ENCODE data around the gene TPK1.

The TPK1 gene

DNA sequence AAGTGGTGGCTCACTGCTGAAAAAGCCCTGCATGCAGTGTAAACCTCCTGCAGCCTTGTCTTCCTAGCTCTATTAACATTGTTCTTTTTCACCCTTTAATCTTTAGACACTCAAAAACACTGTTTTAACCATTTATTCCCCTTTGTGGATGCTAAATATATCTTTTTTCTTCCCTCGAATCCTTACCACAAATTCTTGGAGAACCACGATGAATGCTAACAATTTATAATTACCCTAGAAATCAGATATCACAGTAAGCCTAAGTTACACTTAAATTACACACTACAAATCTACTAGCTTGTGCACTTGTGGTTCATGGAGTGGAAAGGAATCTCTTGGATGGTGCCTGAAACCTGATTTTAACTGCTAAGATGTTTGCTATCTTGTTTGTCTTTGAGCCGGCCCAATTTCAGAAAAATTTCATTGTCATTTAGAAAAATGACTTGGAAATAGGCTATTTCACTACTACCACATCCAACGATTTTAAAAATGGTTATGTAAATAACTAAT, 307.3 kb downstream of the TPK1 start:
- no peak for DNase-seq (ENCODE audit: low read depth)

DNA sequence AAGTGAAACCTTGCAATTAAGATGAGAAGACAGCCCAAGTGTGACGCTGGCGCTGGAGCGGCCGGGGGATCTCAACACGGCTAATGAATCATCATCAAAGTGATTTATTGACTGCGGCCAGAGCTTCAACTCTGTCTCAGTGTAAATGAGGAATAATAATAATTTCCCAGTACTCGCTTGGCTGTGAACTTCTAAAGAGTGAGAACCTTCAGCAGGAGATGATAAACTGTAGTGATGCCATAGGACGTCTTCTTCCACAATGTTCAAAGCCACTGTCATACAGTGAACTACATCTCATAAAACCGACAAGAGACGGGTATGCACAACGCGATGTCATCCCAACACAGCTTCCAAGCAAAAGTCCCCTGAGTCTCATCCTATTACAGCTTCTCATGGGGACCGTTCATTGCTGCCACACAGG, 308.8 kb downstream of the TPK1 start:
- DNase-seq (ENCODE audit: low read depth), result no peak

DNA sequence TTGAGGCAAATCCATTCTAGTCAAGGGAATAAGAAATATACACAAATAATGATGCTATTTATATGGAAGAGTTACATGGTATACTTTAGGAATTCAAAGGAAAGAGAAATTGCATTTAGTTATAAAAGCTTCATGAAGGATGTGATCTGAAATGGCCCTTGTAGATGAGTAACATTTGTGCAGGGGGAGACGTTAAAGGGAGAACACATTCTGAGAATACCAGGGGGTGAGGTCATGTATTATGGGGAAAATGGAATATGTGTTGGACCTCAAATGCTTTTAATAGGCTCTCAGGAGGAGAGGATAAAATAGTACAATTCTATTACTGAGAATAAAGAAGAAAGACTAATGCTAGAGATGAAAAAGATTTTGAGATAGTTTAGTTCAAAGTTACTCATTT, 309.9 kb downstream of the TPK1 start:
- no peak for DNase-seq (ENCODE audit: low read depth)

DNA sequence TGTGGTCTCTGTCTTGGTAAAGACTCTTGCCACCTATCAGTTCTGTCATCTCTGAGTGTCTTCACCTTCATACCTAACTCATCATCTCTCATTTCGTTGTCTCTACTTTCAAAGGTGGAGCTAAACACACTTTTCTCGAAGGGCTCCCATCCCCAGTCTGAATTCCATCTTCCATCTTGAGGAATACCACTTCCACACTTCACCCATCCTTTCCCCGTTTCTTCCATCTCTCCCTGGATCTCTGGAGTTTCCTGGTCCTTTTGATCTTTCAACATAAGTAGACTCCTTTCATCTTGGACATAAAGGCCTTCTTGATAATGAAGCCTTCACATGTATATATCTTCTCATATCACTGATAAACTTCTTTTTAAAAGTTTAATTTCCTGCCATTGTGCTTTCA, 311.6 kb downstream of the TPK1 start:
- DNase-seq (ENCODE audit: low read depth), result no peak

DNA sequence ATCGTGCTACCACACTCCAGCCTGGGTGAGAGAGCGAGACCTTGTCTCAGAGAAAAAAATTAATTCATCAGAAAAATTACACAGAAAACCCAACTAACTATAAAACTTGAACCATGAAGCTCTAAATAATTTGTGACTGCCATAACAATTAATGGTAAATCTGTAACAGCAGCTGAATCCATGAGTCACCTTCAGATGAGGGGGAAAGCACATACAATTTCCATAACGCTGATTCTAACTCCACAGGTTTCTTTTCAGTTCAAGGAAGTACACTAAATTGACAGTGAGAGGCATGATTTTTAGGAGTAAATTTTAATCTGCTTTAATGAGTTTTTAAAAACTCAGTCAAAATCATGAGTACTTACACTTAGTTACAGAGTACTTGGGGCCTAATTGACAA, 312.2 kb downstream of the TPK1 start:
- DNase-seq (ENCODE audit: low read depth), result no peak

DNA sequence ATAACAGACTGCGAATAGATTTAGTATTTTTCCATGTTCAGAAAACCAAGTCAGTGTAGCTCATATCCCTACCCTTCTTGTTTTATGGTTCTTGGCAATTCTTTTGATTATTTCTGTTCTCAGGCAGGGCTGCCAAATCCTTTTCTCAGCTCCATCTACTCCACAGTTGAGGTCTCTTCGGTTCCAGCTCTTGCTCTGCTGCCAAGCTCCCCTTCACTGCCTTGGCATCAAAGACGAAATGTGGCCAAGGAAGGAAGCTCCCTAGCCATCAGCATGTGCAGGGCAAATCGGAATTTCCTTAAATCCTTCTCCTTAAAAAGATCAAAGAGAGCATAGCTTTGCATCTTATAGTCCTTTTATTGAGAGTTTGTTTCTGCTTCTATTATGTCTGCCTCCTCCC, 315.9 kb downstream of the TPK1 start:
- DNase-seq (ENCODE audit: low read depth), result no peak

DNA sequence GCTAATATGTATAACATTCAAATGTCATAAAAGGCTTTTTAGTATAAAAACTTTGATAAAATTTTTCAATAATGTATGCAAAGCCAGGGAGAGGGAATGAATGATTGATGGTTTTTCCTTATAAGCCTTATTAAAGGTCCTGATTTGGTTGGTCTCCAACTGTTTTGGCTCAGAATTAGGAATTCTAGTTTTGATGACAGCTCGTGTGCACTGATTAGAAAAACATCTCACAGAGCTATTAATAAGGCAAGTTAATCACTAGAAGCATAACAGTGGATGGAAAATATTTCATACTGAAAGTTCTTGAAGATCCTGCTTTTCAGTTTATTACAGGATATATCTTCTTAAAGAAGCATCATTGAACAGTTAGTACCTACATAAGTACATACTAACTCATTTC, 317.5 kb downstream of the TPK1 start:
- no peak for DNase-seq (ENCODE audit: low read depth)

DNA sequence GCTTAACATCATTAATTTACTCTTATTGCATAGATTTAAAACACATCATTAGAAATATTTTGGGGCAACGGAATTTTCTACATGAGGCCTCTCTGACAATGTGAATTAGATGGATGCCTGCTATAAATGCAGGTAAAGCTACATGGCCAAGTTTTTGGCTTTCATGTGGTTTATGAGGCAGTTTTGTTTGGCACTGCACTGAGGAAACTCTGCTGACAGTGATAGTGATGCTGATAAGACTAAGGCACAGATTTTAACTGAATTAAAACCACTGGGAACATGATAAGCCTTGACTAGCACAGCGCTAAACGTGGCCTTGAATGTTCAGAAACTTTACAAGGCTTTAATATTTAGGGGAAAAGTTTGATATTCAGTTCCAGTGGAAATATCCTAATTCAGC, 318.1 kb downstream of the TPK1 start:
- DNase-seq (ENCODE audit: low read depth), result no peak

DNA sequence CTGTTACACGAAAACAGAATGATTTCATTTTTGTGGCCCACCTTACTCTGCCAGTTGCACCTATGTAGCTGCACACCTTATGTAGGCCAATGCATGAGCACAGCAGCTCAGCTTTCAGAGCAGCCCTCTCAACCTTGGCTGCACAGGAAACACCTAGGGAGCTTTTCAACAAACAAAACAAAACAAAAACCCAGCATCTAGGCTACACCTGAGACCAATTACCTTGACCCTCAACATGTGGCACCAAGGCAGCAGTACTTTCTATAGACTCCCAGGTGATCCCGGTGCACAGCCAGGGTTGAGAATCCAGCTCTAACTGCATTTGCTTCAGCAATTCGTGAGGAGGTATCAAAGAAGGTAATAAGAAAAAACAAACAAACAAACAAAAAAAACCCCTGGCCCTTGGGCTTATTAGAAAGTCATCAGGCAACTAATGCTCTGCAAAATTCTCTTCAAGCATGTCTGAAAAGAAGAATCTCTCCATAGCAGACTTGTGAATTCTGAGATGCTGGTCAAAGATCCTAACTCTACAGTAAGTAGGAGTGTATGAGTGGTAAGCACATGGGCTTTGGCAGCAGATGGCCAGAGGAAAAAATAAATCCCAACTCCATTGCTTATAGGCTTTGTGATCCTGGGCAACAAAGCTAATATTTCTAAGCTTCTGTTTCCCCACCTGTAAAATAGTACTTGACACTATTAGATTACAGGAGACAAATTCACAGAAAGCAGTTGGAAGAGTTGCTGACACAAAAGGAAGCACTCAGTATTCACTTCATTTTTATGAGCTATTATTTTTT, 318.9 kb downstream of the TPK1 start:
- no peak for DNase-seq (ENCODE audit: low read depth)

DNA sequence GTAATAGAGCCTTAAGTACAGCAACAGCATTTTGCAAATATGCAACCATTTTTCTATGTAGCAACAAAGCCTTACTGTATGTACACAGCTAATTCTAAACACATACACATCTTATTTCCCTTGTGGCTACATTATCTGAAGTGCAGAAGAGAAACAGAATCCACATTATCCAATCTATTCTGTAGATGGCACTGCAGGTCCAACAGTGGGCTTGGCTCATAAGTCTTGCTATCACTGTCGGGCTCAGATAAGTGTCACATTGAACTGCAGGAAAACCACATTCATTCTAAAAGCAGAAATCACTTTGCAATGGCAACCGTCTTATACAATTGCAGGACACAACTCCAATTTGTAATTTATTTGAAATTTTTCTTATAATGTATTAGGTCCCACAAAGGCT, 322.5 kb downstream of the TPK1 start:
- DNase-seq (ENCODE audit: low read depth), result no peak

DNA sequence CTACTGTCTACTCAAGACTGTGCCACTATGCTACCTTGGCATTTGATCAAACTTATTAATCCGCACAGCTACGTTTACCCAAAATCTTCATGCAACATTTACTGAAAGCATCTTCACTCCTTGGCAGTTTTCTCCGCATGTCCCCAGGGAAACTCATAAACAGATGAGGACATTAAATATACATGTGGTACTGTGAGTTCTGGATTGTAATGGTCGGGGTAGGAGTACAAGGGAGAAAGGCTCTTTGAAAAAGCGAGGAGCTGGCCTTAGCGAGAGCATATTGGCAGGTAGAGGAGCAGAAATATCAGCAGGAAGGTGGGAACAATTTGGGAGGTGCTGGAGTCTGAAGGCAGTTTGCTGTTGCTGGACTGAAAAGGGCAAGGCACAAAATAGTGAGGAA, 325.2 kb downstream of the TPK1 start:
- no peak for DNase-seq (ENCODE audit: low read depth)

DNA sequence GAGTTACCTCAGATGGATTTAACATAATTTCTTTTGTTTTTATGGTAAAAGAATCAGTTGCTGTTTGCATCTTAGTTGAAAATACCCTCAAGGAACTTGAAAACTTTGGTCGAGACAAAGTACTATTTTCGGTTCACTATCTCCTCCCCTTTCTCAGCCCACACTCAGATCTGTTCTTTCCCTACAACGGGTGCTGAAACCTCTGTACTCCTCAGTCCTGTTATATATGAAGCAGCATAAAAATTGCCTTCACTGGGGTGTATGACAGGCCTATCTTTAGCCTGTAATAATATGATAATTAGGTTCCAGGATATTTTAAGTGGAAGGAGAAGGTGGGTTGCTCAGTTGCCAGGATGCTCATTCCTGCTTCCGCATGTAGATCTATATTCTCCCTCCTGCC, 327.2 kb downstream of the TPK1 start:
- no peak for DNase-seq (ENCODE audit: low read depth)

DNA sequence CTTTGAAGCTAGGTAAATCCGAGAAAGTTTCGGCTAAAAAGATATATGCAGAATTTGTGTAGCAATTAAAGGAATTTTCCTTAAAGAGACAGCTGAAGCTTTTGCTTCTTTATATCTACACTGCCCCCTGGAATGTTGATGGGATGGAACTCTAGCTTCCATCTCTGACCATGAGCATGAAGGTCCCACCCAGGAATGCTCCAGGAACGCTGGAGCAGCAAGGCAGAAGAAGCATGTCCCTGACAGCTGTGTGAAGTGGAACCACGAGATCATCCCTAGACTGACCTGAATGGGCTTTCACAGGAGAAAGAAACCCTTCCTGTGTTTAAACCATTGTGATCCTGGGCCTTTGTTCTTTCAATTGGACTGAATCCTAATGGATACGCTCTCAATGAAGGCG, 332.6 kb downstream of the TPK1 start:
- DNase-seq (ENCODE audit: low read depth), result no peak

DNA sequence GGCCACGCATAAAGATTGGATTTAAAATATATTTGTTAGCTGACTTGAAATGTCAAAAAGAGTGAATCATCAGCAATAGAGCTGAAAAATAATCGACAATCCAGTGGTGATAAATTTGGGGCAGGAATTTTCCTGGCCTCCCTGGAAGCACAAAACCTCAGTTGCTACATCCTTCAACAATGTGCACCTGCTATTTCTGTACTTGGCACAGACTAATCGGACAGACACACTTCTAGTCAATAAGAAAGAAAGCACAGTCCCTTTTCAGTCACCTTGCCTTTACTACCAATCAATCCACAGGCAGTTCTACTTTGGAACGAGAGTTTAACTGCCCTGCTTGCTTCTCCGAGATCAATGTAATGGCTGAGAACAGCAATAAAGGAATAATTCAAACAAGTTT, 335.6 kb downstream of the TPK1 start:
- DNase-seq (ENCODE audit: low read depth), result no peak

DNA sequence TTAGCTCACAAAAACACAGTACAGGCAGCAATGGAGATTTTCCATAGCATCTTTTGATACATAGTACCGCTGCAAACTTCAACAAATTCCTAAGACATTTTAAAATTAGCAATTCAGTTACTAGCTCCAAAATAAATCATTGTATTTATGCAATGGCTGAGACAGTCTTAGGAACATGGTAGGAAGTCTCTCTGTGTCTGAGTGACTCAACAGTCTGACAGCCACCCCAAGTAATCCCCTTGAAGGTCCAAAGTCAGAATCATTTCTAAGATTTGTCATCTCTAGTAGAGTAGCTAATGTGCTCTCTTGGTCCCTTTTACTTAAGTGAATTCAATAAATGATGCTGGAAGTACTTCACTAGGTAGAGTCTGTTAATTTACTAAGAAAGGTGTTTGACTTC, 338.6 kb downstream of the TPK1 start:
- no peak for DNase-seq (ENCODE audit: low read depth)

DNA sequence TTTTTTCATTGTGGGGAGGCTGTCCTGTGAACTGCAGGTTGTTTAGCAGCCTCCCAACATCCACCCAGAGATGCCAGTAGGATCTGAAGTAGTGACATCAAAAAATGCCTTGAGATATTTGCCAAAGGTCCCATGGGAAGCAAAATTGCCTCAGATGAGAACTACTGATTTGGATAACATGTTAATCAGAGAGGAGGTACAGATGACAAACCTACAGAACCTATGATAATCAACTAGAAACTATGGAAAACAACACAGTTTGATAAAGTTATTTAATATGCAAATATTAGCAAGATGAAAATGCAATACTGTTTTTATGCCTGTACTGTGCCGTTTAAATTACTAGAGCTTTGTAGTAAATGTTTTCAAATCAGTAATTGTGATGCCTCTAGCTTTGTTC, 341.5 kb downstream of the TPK1 start:
- DNase-seq (ENCODE audit: low read depth), result no peak

DNA sequence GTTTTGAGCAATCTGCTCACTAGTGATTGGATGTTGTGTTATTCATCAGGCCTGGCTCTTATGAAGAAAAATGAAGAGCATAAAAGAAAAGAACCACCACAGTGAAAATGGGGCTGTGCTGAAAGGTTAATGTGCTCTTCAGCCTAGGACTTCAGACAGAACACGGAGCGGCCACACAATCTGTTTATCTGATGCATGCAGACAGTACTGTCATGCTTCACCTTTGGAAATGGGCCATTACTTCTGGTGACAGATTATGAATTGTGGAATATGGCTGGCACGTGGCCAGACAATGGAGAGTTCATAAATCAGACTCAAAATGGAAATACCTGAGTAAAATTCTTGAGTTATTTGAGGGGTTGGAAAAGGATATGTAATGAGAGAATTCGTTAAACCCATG, 346.3 kb downstream of the TPK1 start:
- DNase-seq (ENCODE audit: low read depth), result no peak

DNA sequence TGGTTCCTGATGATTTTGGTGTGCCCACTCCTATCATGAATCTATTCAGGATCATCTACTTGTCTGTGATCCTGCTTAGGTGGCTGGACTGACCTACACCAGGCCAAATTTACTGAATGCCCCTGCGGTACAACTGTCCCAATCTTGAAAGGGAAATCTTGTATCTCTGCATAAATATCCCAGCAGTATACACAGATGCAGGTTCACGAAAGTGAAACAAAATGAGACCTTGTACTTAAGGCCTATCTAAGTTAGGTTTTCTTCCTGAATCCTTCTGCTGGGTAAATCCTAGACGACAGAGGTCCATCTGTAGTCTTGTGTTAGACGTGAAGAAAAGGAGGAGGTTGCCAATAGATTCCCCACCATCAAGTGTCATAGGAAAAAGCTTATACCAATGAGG, 346.9 kb downstream of the TPK1 start:
- no peak for DNase-seq (ENCODE audit: low read depth)

DNA sequence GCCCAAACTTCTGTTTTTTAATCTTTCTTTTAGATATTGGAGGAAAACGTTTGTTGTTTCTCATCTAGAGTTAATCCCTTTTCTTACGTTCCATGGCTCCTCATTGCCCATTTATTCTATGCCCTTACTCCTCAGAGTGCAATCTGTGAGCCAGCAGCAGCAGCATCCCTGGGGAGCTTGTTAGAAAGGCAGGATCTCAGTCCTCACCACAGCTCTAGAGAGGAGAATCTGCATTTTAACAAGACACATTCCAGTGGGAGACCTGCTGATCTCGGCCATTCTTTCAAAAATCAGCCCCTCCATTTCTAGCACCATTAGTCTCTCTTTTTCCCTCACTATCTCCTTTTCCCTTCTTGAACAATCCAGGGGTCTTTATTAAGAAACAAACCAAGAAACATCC, 348.0 kb downstream of the TPK1 start:
- DNase-seq (ENCODE audit: low read depth), result no peak

DNA sequence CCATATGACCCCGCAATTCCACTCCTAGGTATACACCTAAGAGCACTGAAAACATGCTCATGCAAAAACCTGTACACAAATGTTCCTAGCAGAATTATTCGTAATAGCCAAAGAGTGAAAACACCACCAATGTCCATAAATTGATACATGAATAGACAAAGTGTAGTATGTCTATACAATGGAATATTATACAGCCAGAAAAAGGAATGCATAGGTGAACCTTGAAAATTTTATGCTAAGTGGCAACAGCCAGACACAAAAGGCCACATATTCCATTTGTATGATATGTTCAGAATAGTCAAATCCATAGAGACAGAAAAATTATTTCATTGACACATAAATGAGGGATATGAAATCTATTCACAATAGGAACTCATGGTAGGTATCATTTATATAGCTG, 351.4 kb downstream of the TPK1 start:
- no peak for DNase-seq (ENCODE audit: low read depth)

DNA sequence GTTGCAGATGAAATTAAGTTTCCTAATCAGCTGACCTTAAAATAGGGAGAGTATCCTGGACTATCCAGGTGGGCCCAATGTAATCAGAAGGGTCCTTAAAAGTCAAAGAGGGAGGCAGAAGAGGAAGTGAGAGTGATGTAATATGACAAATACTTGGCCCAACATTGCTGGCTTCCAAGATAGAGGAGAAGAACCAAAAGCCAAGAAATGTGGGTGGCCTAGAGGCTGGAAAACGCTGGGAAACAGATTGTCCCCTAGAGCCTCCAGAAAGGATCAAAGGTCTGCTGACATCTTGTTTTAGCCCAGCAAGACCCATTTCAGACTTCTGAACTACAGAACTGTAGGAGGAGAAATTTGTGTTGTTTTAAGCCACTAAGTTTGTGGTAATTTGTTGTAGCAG, 352.7 kb downstream of the TPK1 start:
- DNase-seq (ENCODE audit: low read depth), result no peak

DNA sequence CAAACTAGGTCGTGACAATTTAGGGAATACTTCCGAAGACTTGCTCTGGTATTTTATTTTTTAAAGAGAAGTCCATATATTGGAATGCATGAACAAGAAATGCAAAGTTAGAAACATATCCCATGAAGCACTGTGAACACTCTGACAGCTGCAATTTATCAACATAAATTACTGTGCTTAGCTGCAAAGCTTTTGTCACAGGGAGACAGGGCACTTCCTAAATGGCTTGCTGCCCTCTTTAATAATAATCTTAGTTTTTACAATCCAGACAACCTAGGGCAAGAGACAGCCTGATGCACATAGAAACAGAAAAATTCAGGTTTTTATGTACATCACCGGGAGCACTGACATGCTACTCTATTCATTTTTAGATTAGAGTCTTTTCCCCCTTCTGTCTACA, 354.0 kb downstream of the TPK1 start:
- DNase-seq (ENCODE audit: low read depth), result no peak

DNA sequence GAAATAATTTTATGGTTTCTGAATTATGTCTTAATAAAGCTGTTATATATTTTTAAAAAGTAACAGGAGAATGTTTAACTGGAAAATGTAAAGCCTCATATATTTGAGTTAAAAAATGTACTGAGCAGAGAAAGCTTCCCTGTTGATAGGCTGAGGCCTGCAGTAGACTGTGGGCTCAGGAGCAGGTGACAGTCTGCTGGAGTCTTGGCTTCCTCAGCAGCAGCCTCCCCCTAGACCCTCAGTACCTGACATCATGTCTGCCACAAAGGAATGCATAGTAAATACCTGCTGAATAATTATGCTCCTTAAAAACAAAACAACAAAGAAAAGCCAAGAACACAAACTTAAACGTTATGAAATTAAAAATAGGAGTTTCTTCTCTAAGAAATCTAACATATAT, 358.5 kb downstream of the TPK1 start:
- DNase-seq (ENCODE audit: low read depth), result no peak
